ENCODE measurements around the gene TOR1AIP1.

Gene TOR1AIP1

GRCh38 chr1:179968284-179968993 is 86.4 kb downstream of the TOR1AIP1 start:
- H3K4me3 ChIP-seq (ENCODE audit: low read length) = no peak overlapping the region
- no peak for DNase-seq (ENCODE audit: low read depth, low spot score)

- no peak overlapping the region for H3K4me3 ChIP-seq (ENCODE audit: low read length)
- no peak for DNase-seq (ENCODE audit: low read depth, low spot score)
Measured at GRCh38 chr1:179968994-179969919, 87.2 kb downstream of the TOR1AIP1 start.

All from Jurkat, Clone E6-1 (cell line).